GM12874 (cell line): ENCODE measurements around the gene NPAS2.

Experiments used
- TF ChIP-seq, protein P1 (sequence below): IDR thresholded peaks from 2 replicates; pipeline ENCODE4 v1.5.1; 2011; ENCODE audit warnings: low read depth, mild to moderate bottlenecking, control low read depth, low read length, moderate library complexity; ENCODE audit not compliant: insufficient read depth

The NPAS2 gene

DNA sequence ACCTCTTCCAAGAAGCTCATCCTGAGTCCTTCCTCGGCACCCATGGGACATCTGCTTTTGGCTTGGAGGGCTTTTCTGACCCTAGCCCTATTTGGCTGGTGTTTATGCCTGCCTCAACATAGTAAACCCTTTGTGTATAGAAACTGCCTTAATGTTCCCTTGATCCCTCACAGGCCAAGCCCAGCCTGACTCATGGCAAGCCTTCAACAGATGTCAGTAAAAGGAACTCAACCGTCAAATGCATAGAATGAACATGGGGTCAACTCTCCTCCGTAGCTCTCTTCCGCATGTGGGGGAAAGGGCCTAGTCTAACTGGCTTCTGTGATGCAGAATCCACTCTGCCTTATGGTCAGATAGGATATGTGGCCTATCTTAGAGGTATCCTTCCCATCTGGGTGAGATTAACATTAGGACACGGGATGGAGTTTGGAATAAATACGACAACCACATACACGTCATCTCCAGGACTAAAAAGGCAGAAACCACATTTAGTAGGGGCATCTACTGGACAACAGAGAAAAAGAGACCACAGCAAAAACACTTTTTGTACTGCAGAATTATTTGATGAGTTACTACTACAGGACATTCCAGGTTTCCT, 2.5 kb upstream of the NPAS2 start:
- TF ChIP-seq, protein P1, sequence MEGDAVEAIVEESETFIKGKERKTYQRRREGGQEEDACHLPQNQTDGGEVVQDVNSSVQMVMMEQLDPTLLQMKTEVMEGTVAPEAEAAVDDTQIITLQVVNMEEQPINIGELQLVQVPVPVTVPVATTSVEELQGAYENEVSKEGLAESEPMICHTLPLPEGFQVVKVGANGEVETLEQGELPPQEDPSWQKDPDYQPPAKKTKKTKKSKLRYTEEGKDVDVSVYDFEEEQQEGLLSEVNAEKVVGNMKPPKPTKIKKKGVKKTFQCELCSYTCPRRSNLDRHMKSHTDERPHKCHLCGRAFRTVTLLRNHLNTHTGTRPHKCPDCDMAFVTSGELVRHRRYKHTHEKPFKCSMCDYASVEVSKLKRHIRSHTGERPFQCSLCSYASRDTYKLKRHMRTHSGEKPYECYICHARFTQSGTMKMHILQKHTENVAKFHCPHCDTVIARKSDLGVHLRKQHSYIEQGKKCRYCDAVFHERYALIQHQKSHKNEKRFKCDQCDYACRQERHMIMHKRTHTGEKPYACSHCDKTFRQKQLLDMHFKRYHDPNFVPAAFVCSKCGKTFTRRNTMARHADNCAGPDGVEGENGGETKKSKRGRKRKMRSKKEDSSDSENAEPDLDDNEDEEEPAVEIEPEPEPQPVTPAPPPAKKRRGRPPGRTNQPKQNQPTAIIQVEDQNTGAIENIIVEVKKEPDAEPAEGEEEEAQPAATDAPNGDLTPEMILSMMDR, result no peak

DNA sequence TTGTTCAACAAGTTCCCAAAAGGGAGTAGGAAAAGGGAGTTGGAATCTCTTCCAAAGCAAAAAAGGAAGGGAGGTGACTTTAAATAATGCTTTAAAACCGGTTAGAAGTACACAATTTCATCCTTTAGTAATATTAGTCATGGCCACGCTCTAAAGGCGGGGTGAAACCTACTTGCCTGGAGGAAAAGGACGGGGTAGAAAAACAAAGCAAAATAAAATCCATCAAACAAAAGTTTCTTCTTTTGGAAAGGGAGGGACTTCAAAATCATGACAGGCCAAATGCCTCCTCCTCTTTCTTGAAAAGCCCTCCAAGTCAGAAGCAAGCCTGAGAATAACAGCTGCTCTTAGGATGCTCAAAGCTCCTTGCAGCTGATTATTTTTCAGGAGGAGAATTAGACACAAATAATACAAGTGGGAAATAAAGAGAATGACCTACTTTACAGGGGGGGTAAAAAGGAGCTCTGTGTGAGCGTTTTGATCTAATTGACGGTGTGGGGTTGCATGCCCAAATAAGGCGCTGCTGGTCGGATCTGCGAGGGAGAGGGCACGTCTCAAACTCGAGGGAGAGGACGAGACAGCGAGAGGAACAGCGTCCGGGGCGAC, 1.8 kb upstream of the NPAS2 start:
- TF ChIP-seq, protein P1, result no peak

DNA sequence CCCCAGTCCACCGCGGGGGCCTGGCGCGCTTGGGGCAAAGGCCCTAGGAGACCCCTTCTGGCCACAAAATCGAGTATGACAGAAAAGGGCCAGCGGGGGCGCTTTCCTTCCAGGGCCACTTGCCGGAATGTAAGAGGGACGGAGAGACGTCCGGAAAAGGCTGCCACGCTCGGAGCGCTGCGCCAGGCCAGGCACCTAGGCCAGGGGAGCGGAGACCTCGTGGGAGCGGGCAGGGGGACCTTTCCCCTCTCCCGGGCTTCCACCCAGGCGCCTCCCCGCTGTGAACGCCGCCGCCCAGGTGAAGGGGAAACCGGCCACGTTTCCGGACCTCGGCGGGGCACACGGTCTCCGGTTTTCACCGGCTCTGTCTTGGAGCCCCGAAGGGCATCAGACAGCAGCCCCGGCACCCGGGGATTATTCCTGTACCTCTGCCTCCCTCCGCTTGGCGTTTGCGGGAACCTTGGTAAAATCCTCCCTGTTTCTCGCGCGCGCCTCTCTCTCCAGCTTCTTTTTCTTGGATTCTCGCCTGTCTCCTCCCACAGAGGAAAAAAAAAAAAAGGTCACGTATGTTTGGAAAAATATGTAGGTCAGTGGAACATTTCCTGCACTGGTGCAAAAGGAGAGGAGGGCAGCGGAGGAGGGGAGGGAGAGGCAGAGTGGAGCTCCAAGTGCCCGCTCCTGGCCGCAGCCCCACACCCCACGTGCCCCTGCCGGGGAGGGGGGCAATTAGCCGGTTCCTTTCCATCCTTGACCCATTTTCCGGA, 1.2 kb upstream of the NPAS2 start:
- TF ChIP-seq, protein P1, result no peak

DNA sequence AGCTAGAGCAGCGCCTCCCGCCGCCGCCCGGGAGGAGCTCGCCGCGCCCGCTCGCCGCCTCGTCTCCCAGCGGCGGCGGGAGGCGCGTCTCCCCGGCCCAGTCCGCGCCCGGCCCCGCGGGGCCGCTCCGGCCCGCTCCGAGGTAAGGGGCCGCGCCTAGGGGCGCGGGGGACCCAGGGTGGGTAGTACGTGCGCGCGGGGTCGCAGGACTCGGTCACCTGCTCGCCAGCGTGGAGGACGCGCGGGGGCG, 259 bp downstream of the NPAS2 start:
- TF ChIP-seq, protein P1, result no peak

DNA sequence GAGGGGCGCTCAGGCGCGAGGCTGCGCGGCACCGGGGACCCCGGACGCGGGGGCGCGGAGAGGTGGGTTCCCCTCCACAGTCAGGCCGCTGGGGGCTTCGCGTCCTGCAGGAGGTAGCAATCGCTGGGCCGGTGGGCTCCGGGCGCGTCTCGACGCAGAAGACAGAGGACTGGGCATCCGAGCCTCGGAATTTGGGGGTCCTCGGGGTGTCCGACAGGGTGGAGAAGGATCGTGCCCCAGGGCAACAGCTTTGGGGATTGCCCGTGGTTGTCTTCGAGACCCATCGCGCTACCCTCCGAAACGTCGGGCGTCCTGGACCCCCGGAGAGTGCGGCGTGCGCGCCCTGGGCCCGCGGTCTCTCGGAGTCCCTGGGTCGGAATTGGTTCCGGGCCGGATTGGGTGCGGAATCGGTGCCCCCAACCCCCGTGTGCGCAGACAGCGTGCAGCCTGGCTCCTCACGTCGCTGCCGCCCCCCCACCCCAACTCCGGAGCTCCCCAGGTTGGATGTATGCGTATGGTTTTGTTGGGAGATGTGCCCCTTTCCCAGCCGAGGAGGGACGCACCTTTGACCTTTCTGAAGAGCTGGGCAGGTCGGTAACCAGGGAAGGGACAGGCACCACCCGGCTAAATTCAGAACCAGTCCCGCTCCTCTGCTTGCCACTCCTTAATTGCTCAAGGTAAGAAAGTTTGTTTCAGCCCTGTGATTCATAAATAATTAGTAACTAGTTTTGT, 750 bp downstream of the NPAS2 start:
- TF ChIP-seq, protein P1, result no peak

DNA sequence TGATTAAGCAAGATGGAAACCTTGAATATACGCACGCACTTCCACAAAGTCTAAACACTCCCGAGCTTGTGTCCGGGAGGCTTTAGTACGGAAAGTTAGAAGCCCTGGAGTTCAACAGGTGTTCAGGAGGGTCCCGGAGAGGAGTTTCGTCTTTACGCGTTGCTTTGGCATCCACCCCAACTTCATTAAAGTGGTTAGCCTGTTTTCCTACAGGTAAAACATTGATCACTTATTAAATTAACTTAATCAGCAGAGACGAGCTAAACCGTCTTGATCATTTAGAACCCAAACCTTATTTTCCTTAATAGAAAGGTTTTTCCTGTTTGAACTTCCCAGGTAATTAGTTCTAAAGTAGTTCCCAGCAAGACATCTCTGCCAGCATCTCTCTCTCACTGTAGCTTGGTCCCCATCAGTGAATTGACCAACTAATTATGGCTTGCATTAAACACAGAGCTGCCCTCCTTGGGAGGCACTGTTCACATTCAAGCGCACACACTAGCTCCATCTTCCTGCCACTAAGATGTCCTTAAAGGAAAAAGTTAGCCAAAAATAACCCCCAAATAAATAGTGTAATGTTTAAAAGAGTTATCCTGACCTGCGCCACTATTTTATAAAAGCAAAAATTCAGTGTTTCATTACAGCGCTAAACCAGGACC, 1.4 kb downstream of the NPAS2 start:
- TF ChIP-seq, protein P1, result no peak

DNA sequence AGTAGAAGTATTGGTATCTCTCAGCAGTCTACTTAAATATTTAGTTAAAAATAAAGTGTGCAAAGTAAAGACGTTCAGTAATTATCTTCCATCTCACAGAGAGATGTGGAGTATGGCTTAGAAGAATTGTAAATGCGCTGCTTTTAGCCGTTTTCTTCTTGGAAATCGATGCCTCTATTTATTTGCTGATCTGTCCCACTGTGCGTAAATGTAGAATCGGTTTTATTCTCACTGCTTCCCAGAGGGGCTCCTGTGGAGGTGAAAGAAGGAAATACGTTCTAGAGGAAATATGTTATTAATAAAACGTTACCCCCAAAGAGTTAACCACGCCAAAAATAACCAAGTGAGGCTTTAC, 1.9 kb downstream of the NPAS2 start:
- TF ChIP-seq, protein P1, result no peak
